Caco-2 (cell line): ENCODE measurements around the gene CHKB. TPM values are rescaled to one million over a fixed set of nuclear protein-coding genes. Genes with fewer than 3 reads are reported as not detected.

Source experiments
- BruUV-seq: library from RNA; stranded (reverse); fragments of 400-500 nt; replicated peaks from 2 replicates; lab custom pipeline; 2021; lab: Mats Ljungman, UMichigan
- CTCF ChIA-PET: fragments of 300-600 bp; sonication (Branson Sonifier 250); formaldehyde crosslinking; loops from one replicate; lab custom pipeline; 2022; ENCODE audit warnings: antibody characterized with exemption; lab: Charles Lee
- POLR2A ChIA-PET: fragments of 300-600 bp; sonication (Branson Sonifier 250); formaldehyde crosslinking; loops from one replicate; lab custom pipeline; 2022; ENCODE audit warnings: antibody characterized with exemption; lab: Charles Lee
- DNase-seq, 2 experiments: peaks; one replicate each; pipeline versions ENCODE4 v3.0.0 to v3.0.0-alpha.2; 2020 to 2022
- H3K27me3 ChIP-seq: replicated peaks from 2 replicates; pipeline ENCODE4 v1.6.0; 2011; ENCODE audit warnings: low read length; ENCODE audit not compliant: control insufficient read depth, insufficient read depth
- H3K36me3 ChIP-seq: 2 replicates; pipeline ENCODE4 v1.5.1; 2011; ENCODE audit warnings: low read length; ENCODE audit not compliant: control insufficient read depth, insufficient read depth
- H3K4me1 ChIP-seq: fragments of 250-450 bp; sonication (Bioruptor Pico); 2 replicates; pipeline ENCODE4 v1.5.1; 2020; ENCODE audit warnings: mild to moderate bottlenecking
- H3K4me3 ChIP-seq: 2 replicates; pipeline ENCODE4 v1.5.1; 2011; ENCODE audit warnings: low read depth, mild to moderate bottlenecking, control low read depth, low read length
- H3K9me3 ChIP-seq: fragments of 250-450 bp; sonication (Bioruptor Pico); 2 replicates; pipeline ENCODE4 v1.5.1; 2020; ENCODE audit warnings: mild to moderate bottlenecking, moderate library complexity
- H3K27ac Mint-ChIP-seq: one replicate; pipeline ENCODE4 v1.8.0; 2022; ENCODE audit warnings: mixed read lengths; ENCODE audit not compliant: unreplicated experiment
- H3K27me3 Mint-ChIP-seq: one replicate; pipeline ENCODE4 v1.8.0; 2022; ENCODE audit warnings: mixed read lengths; ENCODE audit not compliant: insufficient read depth, unreplicated experiment
- H3K36me3 Mint-ChIP-seq: one replicate; pipeline ENCODE4 v1.8.0; 2022; ENCODE audit warnings: mild to moderate bottlenecking, mixed read lengths; ENCODE audit not compliant: insufficient read depth, unreplicated experiment
- H3K4me1 Mint-ChIP-seq: one replicate; pipeline ENCODE4 v1.8.0; 2022; ENCODE audit warnings: low read depth, mixed read lengths; ENCODE audit not compliant: unreplicated experiment
- H3K4me3 Mint-ChIP-seq: one replicate; pipeline ENCODE4 v1.8.0; 2022; ENCODE audit warnings: mild to moderate bottlenecking, moderate library complexity, mixed read lengths; ENCODE audit not compliant: unreplicated experiment
- H3K9me3 Mint-ChIP-seq: one replicate; pipeline ENCODE4 v1.8.0; 2022; ENCODE audit warnings: mixed read lengths; ENCODE audit not compliant: unreplicated experiment
- intact Hi-C: fragments of 100-400 bp; cut with micrococcal nuclease; formaldehyde crosslinking; loops from one replicate; pipeline ENCODE4 v1.10.0; 2022; ENCODE audit not compliant: unreplicated experiment
- total RNA-seq: library from RNA; stranded (reverse); gene quantifications from 2 replicates; pipeline ENCODE4 v1.2.3, GENCODE V29; 2022
- TF ChIP-seq, protein P1 (sequence below), 2 experiments: fragments of 200-600 bp in 1 of 2; IDR thresholded peaks; 1 replicate in 1 of 2; 2 replicates in 1 of 2; pipeline versions ENCODE4 v1.5.1 to v1.8.0; 2011 to 2022; ENCODE audit warnings: antibody characterized with exemption in 1 of 2, control low read depth in 1 of 2, inconsistent platforms in 1 of 2, low read depth in 1 of 2, low read length in 1 of 2, mild to moderate bottlenecking in 1 of 2, moderate library complexity in 1 of 2; ENCODE audit not compliant: insufficient read depth in 1 of 2, severe bottlenecking in 1 of 2, unreplicated experiment in 1 of 2

CHKB gene
- total RNA-seq, 1 experiment from 2014 or later = 43.3 TPM

DNA sequence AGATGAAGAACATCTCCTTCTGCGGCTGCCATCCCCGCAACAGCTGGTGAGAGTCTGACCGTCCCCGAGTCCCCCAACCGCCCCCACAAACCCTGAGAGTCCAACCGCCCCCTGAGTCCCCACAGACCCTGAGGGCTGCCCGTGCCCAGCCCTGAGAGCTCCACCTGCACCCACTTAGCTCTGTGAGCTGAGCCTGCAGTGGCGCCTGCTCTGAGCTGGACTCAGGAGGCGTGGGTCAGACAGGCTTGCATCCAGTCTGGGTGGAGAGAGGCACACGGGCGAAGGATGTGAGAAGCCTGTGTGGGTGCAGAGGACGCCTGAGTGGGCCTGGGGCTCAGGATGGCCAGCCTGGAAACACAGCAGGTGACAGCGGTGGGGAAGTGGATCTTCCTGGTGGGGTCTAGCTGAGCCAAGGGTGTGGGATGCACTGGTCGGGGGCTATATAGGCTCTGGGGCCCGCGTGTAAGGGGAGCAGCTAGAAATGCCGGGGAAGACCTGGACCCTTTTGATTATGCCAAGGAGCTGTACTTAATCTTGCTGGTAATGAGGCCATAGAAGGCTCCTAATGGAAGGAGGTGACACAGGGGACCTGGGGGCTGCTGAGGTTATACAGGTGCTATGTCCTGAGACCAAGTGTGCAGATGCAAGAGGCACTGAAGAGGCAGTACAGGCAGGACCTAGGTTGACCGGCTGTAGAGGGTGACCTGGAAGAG lies 24.5 kb upstream of the CHKB start:
- no peaks in the 10 kb centered on the region for H3K36me3 ChIP-seq
- Mint-ChIP-seq H3K27ac (no peak overlapping the region), H3K36me3 (no peaks in the 10 kb centered on the region), H3K9me3 (no peaks in the 10 kb centered on the region), H3K27me3 (peaks cover 3% of the 10 kb centered on the region), H3K4me3 (no peak overlapping the region), H3K4me1 (no peaks in the 10 kb centered on the region)
- CTCF ChIA-PET = no interaction called here
- BruUV-seq = no TSS peak
- TF ChIP-seq, protein P1, sequence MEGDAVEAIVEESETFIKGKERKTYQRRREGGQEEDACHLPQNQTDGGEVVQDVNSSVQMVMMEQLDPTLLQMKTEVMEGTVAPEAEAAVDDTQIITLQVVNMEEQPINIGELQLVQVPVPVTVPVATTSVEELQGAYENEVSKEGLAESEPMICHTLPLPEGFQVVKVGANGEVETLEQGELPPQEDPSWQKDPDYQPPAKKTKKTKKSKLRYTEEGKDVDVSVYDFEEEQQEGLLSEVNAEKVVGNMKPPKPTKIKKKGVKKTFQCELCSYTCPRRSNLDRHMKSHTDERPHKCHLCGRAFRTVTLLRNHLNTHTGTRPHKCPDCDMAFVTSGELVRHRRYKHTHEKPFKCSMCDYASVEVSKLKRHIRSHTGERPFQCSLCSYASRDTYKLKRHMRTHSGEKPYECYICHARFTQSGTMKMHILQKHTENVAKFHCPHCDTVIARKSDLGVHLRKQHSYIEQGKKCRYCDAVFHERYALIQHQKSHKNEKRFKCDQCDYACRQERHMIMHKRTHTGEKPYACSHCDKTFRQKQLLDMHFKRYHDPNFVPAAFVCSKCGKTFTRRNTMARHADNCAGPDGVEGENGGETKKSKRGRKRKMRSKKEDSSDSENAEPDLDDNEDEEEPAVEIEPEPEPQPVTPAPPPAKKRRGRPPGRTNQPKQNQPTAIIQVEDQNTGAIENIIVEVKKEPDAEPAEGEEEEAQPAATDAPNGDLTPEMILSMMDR (IDR thresholded peaks at IDR 0.05; ENCODE audit: insufficient read depth in 1 of 2, low read depth in 1 of 2, low read length in 1 of 2, severe bottlenecking in 1 of 2, unreplicated experiment in 1 of 2) = no peak
- H3K4me3 ChIP-seq = no peak overlapping the region
- H3K9me3 ChIP-seq = no peaks in the 10 kb centered on the region
- intact Hi-C loops = no loop called here
- H3K27me3 ChIP-seq = no peaks in the 10 kb centered on the region
- H3K4me1 ChIP-seq = no peaks in the 10 kb centered on the region
- POLR2A ChIA-PET = no interaction called here
- DNase-seq = no peak

DNA sequence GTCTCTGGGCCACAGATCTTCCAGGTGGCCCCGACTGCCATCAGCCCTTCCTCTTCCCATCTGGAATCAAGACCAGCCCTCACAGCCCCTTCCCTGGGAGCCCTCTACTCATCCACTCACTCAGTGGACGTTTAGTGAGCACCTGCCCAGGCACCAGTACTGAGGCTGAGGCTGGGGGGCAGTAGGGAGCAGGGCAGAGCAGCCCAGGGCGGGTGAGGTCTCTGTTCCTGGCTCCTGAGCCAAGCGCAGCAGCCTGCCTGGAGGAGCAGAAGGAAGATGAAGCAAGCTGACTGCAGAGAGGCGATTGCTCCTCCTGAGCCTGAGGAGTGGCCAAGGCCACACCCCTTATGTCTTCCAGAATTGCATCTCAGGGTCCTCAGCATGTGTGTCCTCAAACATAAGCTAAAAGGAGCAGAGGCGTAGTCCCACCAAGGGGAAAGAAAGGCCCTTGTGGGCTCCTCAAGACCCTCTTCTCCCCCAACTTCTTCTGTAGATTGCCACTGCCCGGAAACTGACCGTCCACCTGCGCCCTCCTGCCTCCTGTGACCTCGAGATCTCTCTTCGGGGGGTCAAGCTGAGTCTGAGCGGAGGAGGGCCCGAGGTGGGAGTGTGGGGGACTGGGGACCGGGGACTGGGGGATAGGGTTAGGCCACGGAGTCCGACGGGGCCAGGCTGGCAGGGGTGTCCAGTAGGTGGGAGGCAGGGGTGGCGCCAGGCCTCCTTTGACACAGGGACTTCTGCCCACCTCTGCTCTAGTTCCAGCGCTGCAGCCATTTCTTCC lies 23.7 kb upstream of the CHKB start:
- TF ChIP-seq, protein P1 (IDR thresholded peaks at IDR 0.05; ENCODE audit: insufficient read depth in 1 of 2, low read depth in 1 of 2, low read length in 1 of 2, severe bottlenecking in 1 of 2, unreplicated experiment in 1 of 2) = no peak
- H3K36me3 ChIP-seq = no peaks in the 10 kb centered on the region
- H3K4me3 ChIP-seq = no peak overlapping the region
- DNase-seq = peak in 1 of 2 experiments; percentile 32
- H3K27ac Mint-ChIP-seq = no peak overlapping the region
- no peaks in the 10 kb centered on the region for H3K4me1 ChIP-seq
- no TSS peak for BruUV-seq
- POLR2A ChIA-PET = no interaction called here
- H3K9me3 ChIP-seq = no peaks in the 10 kb centered on the region
- no peaks in the 10 kb centered on the region for H3K27me3 ChIP-seq
- H3K4me1 Mint-ChIP-seq = no peaks in the 10 kb centered on the region
- peaks cover 6% of the 10 kb centered on the region for H3K27me3 Mint-ChIP-seq
- H3K9me3 Mint-ChIP-seq = no peaks in the 10 kb centered on the region
- CTCF ChIA-PET = no interaction called here
- H3K36me3 Mint-ChIP-seq = no peaks in the 10 kb centered on the region
- no peak overlapping the region for H3K4me3 Mint-ChIP-seq
- intact Hi-C loops = no loop called here

DNA sequence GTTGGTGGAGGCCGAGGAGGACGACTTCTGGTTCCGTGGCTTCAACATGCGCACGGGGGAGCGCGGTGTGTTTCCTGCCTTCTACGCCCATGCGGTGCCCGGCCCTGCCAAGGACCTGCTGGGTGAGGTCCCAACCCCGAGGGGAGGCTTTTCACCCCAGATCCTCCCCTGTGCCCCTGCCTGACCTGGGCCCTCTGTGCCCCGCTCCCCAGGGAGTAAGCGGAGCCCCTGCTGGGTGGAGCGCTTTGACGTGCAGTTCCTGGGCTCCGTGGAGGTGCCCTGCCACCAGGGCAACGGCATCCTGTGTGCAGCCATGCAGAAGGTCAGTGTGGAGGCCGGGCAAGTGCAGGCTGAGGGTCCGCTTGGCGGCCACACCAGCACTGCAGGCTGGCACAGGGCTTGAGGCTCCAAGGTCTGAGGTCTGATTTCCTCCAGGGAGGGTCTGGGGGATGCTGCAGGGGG lies 23.0 kb upstream of the CHKB start:
- Mint-ChIP-seq H3K9me3 (no peaks in the 10 kb centered on the region), H3K36me3 (no peaks in the 10 kb centered on the region)
- CTCF ChIA-PET = no interaction called here

More for the DNA sequence above, 23.0 kb upstream of the CHKB start:
- Mint-ChIP-seq H3K27ac (no peak overlapping the region), H3K27me3 (peaks cover 6% of the 10 kb centered on the region), H3K4me1 (no peaks in the 10 kb centered on the region), H3K4me3 (no peak overlapping the region)
- Histone ChIP-seq H3K27me3 (no peaks in the 10 kb centered on the region), H3K36me3 (no peaks in the 10 kb centered on the region), H3K9me3 (no peaks in the 10 kb centered on the region), H3K4me3 (no peak overlapping the region), H3K4me1 (no peaks in the 10 kb centered on the region)
- intact Hi-C loops = no loop called here
- POLR2A ChIA-PET = no interaction called here
- no peak for DNase-seq
- no TSS peak for BruUV-seq
- TF ChIP-seq, protein P1 (IDR thresholded peaks at IDR 0.05; ENCODE audit: insufficient read depth in 1 of 2, low read depth in 1 of 2, low read length in 1 of 2, severe bottlenecking in 1 of 2, unreplicated experiment in 1 of 2) = no peak
